Breast epithelium (tissue), 3 donors: ENCODE results near the gene STOX2.

Experiments used
- CTCF ChIP-seq, 3 donors: fragments of 450-650 bp; IDR thresholded peaks; one replicate each; pipeline ENCODE4 v1.5.1; 2016 to 2017; ENCODE audit warnings: antibody characterized with exemption in 3 of 3, mild to moderate bottlenecking in 3 of 3, moderate library complexity in 3 of 3
- POLR2A ChIP-seq: fragments of 450-650 bp; IDR thresholded peaks from one replicate; pipeline ENCODE4 v1.6.1; 2016; ENCODE audit warnings: antibody characterized with exemption, mild to moderate bottlenecking, moderate library complexity

GRCh38 chr4:184010696-184011095 is 105.6 kb downstream of the STOX2 start:
- TF ChIP-seq CTCF (IDR thresholded peaks at IDR 0.05) (no peak), POLR2A (no peak)
